Stomach (tissue), 4 donors: Measurements from ENCODE around the gene IL36RN.

Source experiments
- POLR2A ChIP-seq, 4 donors: fragments of 450-650 bp; IDR thresholded peaks; one replicate each; pipeline ENCODE4 v1.6.1; 2016; ENCODE audit warnings: antibody characterized with exemption in 4 of 4, control low read depth in 2 of 4, mild to moderate bottlenecking in 1 of 4, moderate library complexity in 1 of 4
- POLR2AphosphoS5 ChIP-seq, 3 donors: sonication (generic); formaldehyde crosslinking; IDR thresholded peaks; one replicate each; pipeline ENCODE4 v1.6.1; 2016; ENCODE audit warnings: antibody characterized with exemption in 3 of 3
- TF ChIP-seq, protein P1 (sequence below), 7 experiments: fragments of 450-650 bp in 4 of 7; fragments of 200-600 bp in 3 of 7; sonication (generic) in 3 of 7; IDR thresholded peaks; one replicate each; pipeline ENCODE4 v1.5.1; 2016 to 2019; ENCODE audit warnings: antibody characterized with exemption in 7 of 7, control low read depth in 2 of 7, mild to moderate bottlenecking in 1 of 7

DNA sequence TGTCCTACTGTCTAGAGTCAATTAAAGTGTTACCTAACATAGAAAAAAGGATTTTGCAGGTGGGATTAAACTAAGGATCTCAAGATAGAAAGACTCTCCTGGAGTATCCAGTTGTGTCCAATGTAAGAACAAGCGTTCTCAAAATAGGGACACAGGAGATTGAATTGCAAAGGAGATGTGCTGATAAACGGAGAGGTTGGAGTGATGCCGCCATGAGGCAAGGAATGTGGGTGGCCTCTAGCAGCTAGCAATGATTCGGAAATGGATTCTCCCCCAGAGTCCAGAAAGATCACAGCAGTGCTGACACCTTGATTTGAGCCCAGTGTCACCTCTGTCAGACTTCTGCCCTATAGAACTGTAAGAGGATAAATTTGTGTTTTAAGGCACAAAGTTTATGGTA is 44.3 kb downstream of the IL36RN start:
- no peak for TF ChIP-seq POLR2A (IDR thresholded peaks at IDR 0.05)
- TF ChIP-seq, protein P1, sequence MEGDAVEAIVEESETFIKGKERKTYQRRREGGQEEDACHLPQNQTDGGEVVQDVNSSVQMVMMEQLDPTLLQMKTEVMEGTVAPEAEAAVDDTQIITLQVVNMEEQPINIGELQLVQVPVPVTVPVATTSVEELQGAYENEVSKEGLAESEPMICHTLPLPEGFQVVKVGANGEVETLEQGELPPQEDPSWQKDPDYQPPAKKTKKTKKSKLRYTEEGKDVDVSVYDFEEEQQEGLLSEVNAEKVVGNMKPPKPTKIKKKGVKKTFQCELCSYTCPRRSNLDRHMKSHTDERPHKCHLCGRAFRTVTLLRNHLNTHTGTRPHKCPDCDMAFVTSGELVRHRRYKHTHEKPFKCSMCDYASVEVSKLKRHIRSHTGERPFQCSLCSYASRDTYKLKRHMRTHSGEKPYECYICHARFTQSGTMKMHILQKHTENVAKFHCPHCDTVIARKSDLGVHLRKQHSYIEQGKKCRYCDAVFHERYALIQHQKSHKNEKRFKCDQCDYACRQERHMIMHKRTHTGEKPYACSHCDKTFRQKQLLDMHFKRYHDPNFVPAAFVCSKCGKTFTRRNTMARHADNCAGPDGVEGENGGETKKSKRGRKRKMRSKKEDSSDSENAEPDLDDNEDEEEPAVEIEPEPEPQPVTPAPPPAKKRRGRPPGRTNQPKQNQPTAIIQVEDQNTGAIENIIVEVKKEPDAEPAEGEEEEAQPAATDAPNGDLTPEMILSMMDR (IDR thresholded peaks at IDR 0.05), result no peak
- TF ChIP-seq POLR2AphosphoS5 (IDR thresholded peaks at IDR 0.05), result no peak
